ENCODE data around the gene ATXN7L3.

The ATXN7L3 gene

DNA sequence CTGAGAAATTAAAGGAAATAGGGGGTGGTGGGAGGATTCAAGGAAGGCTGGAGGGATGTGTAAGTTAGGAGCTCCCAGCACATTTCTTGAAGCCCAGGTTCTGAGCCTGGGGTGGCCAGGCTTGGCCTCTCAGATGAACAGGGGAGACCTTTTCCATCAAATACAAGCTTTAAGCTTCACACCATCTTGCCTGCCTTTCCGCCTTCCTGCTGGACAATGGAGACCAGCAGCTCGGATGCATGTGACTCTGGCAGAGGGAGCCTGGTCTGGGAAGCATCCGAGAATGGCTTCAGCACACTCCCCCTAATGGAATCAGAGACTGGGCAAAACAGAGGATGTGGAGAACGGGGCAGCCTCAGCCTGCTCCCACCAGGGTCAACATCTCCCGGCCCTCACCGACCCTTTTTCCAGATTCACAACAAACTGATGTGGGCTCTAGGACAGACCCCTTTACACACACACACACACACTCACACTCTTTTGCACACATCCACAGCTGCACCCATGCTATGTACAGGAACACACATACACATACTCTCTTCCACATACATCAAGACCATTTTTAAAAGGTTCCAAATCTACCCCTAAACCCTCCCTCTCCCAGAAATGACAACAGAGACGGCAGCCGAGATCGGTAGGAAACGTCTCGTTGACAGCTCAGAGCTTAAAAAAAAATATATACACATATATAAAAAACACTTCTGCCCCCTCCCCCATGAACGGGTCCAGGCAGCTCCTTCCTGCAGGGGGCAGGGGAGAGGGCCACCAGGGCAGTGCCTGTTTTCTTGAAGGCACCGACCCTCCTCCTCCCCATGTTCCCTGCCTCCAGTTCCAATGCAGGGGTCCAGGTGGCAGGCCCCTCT lies 6.5 kb upstream of the ATXN7L3 start:
- TF ChIP-seq, protein P1, sequence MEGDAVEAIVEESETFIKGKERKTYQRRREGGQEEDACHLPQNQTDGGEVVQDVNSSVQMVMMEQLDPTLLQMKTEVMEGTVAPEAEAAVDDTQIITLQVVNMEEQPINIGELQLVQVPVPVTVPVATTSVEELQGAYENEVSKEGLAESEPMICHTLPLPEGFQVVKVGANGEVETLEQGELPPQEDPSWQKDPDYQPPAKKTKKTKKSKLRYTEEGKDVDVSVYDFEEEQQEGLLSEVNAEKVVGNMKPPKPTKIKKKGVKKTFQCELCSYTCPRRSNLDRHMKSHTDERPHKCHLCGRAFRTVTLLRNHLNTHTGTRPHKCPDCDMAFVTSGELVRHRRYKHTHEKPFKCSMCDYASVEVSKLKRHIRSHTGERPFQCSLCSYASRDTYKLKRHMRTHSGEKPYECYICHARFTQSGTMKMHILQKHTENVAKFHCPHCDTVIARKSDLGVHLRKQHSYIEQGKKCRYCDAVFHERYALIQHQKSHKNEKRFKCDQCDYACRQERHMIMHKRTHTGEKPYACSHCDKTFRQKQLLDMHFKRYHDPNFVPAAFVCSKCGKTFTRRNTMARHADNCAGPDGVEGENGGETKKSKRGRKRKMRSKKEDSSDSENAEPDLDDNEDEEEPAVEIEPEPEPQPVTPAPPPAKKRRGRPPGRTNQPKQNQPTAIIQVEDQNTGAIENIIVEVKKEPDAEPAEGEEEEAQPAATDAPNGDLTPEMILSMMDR (IDR thresholded peaks at IDR 0.05; ENCODE audit: insufficient read depth, missing control alignments) = no peak
- DNase-seq (ENCODE audit: insufficient read length, low spot score) (no peak), FAIRE-seq (no peak)

DNA sequence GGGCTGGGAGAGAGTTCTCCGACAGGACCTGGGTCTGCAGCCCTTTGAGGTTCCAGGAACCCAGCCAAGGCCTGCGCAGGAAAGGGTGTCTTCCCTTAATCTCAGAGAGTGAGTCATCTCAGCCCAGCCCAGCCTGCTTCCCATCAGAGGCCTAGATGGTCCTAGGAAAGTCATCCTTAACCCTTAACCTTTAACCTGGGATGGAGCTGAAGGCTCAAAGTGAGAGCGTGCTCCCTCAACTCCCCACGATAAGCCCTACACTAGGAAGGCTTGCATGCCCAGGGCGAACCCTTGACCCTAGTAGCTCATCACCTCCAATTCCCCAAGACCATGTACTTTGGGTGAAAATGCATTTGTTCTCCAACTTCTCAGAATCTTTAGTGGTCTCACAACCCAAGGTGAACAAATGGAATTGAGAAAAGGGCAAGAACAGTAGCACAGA lies 4.8 kb upstream of the ATXN7L3 start:
- DNase-seq (ENCODE audit: insufficient read length, low spot score) (no peak), FAIRE-seq (no peak)

GRCh38 chr17:44203731-44204440 lies 4.2 kb upstream of the ATXN7L3 start:
- TF ChIP-seq, protein P1 (IDR thresholded peaks at IDR 0.05; ENCODE audit: insufficient read depth, missing control alignments) = peak; percentile 81
- peak; percentile 54 for DNase-seq (ENCODE audit: insufficient read length, low spot score)
- FAIRE-seq = no peak

More for the DNA sequence above, 4.8 kb upstream of the ATXN7L3 start:
- TF ChIP-seq, protein P1 (IDR thresholded peaks at IDR 0.05; ENCODE audit: insufficient read depth, missing control alignments) = no peak

DNA sequence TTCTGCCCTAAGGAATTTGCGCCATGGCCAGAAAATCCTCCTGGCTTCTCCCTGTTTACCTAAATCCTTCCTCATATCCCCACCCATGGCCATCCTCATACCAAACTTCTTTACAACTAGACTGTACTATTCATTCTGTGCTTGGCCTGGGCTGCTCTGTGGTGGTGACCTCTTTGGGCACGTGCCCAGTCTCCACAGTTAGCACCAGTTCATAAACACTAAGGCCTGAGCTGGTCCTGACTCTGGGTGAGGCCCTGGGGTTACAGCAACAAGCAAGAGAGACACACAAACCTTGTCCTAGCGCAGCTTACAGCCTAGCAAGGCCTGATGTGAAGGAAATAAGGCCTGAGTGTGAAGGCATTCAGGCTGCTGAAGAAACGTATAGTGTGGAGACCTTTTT lies 3.1 kb upstream of the ATXN7L3 start:
- no peak for FAIRE-seq
- DNase-seq (ENCODE audit: insufficient read length, low spot score) = no peak
- TF ChIP-seq, protein P1 (IDR thresholded peaks at IDR 0.05; ENCODE audit: insufficient read depth, missing control alignments) = no peak

DNA sequence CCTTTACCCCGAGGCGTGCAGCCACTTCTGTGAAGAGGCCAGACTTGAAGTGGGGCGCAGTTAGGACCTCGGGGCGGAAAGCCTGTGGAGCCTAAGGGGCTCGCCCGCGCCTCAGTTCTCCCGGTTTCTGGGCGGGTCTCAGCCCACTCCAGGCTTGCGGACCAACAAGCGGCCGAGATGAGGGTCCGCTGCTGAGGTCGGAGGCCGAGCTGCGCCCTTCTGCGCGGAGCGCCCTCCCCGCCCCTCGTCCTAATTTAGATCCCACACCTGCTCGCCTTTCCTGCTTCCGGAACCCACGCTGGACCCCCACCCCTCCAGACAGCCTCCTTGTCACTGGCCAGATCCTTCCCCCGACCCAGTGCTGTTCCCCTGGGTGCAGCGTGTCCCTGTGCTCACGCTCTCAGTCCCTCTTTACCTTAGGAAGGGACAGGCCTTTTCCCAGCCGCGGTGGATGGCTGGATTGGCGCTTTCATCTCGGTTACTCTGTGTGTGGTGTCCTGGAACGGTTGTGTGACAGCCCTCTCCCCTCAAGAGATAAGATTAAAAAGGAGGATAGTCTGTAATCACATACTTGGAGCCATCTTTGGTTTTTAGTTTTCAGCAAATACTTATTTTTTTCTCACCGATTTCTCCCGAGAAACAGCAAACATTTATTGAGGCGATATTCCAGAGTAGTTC lies 933 bp upstream of the ATXN7L3 start:
- TF ChIP-seq, protein P1 (IDR thresholded peaks at IDR 0.05; ENCODE audit: insufficient read depth, missing control alignments) = no peak
- no peak for FAIRE-seq
- no peak for DNase-seq (ENCODE audit: insufficient read length, low spot score)

GRCh38 chr17:44198721-44199552 lies 747 bp downstream of the ATXN7L3 start:
- DNase-seq (ENCODE audit: insufficient read length, low spot score) (peak; percentile 87), FAIRE-seq (no peak)
- TF ChIP-seq, protein P1 (IDR thresholded peaks at IDR 0.05; ENCODE audit: insufficient read depth, missing control alignments) = no peak
